Spinal cord (tissue), 10 donors: Measurements from ENCODE around the gene PRDX6. TPM values are rescaled to one million over a fixed set of nuclear protein-coding genes. Genes with fewer than 3 reads are reported as not detected.

ENCODE experiments used
- DNase-seq, 6 donors: peaks; one replicate each; pipeline versions ENCODE4 v3.0.0 to v3.0.0-alpha.2; 2013 to 2015; ENCODE audit warnings: low spot score in 6 of 6, low read depth in 4 of 6
- H3K27ac ChIP-seq: one replicate; pipeline ENCODE4 v1.5.1; 2013; ENCODE audit warnings: low read depth, low read length, control low read depth
- H3K27me3 ChIP-seq: one replicate; pipeline ENCODE4 v1.6.1; 2013; ENCODE audit warnings: low read length; ENCODE audit not compliant: control insufficient read depth, insufficient read depth
- H3K36me3 ChIP-seq: one replicate; pipeline ENCODE4 v1.6.1; 2013; ENCODE audit warnings: low read length; ENCODE audit not compliant: control insufficient read depth, insufficient read depth
- H3K4me1 ChIP-seq: one replicate; pipeline ENCODE4 v1.6.1; 2013; ENCODE audit warnings: low read length; ENCODE audit not compliant: control insufficient read depth, insufficient read depth
- H3K4me3 ChIP-seq: one replicate; pipeline ENCODE4 v1.5.1; 2013; ENCODE audit warnings: low read depth, low read length, control low read depth
- H3K9me3 ChIP-seq: one replicate; pipeline ENCODE4 v1.6.1; 2013; ENCODE audit warnings: low read length; ENCODE audit not compliant: control insufficient read depth, insufficient read depth
- WGBS: methylation state at CpG from one replicate; pipeline ENCODE4 v1.1.5; 2013; ENCODE audit warnings: missing lambda C conversion rate; ENCODE audit not compliant: insufficient coverage; 5-methylcytosine and 5-hydroxymethylcytosine counted together
- polyA plus RNA-seq, 2 donors: library from polyadenylated mRNA; unstranded; fragments of 120-200 nt; gene quantifications; one replicate each; pipeline ENCODE4 v1.2.1, GENCODE V29; 2013; ENCODE audit not compliant: insufficient read length in 2 of 2
- total RNA-seq, 2 donors: library from RNA; depleted of rRNA in 1 of 2; stranded (reverse); fragments of 120-200 nt in 1 of 2; fragments of >200 nt in 1 of 2; gene quantifications; one replicate each; pipeline versions ENCODE4 v1.2.3 to v1.2.4, GENCODE V29; 2013 to 2014
- donor health status: healthy.

Gene PRDX6
- total and polyA plus RNA-seq, 4 donors = 99.9 to 150 (median 139) TPM

GRCh38 chr1:173438675-173439074 lies 38.5 kb upstream of the PRDX6 start:
- H3K4me3 ChIP-seq = no peak overlapping the region
- DNase-seq = no peak
- WGBS = no CpG with 5 or more reads among the region's 2 CpGs
- H3K4me1 ChIP-seq = no peaks in the 10 kb centered on the region
- no peak overlapping the region for H3K27ac ChIP-seq
- no peaks in the 10 kb centered on the region for H3K36me3 ChIP-seq
- no peaks in the 10 kb centered on the region for H3K27me3 ChIP-seq
- no peaks in the 10 kb centered on the region for H3K9me3 ChIP-seq

GRCh38 chr1:173440430-173440829 lies 36.7 kb upstream of the PRDX6 start:
- H3K4me3 ChIP-seq = no peak overlapping the region
- no peak for DNase-seq
- no peaks in the 10 kb centered on the region for H3K27me3 ChIP-seq
- no peaks in the 10 kb centered on the region for H3K9me3 ChIP-seq
- no peak overlapping the region for H3K27ac ChIP-seq
- WGBS = no CpG with 5 or more reads among the region's 1 CpG
- H3K4me1 ChIP-seq = no peaks in the 10 kb centered on the region
- H3K36me3 ChIP-seq = no peaks in the 10 kb centered on the region

- H3K9me3 ChIP-seq = no peaks in the 10 kb centered on the region
- H3K4me1 ChIP-seq = no peaks in the 10 kb centered on the region
- H3K27me3 ChIP-seq = no peaks in the 10 kb centered on the region
- no peak overlapping the region for H3K4me3 ChIP-seq
- no peak overlapping the region for H3K27ac ChIP-seq
- DNase-seq = no peak
- no peaks in the 10 kb centered on the region for H3K36me3 ChIP-seq
- no CpG with 5 or more reads among the region's 1 CpG for WGBS
These were observed 32.4 kb upstream of the PRDX6 start for GRCh38 chr1:173444757-173445156.

GRCh38 chr1:173445164-173445563 lies 32.0 kb upstream of the PRDX6 start:
- Histone ChIP-seq H3K9me3 (no peaks in the 10 kb centered on the region), H3K36me3 (no peaks in the 10 kb centered on the region), H3K4me3 (no peak overlapping the region), H3K27me3 (no peaks in the 10 kb centered on the region), H3K27ac (no peak overlapping the region), H3K4me1 (no peaks in the 10 kb centered on the region)
- DNase-seq = no peak
- no CpG with 5 or more reads among the region's 2 CpGs for WGBS

- no peaks in the 10 kb centered on the region for H3K27me3 ChIP-seq
- H3K36me3 ChIP-seq = no peaks in the 10 kb centered on the region
- H3K4me3 ChIP-seq = no peak overlapping the region
- no peak for DNase-seq
- 93% methylated on average over 3 of the region's 3 CpGs for WGBS
- no peak overlapping the region for H3K27ac ChIP-seq
- H3K4me1 ChIP-seq = no peaks in the 10 kb centered on the region
- no peaks in the 10 kb centered on the region for H3K9me3 ChIP-seq
These were observed 31.5 kb upstream of the PRDX6 start for GRCh38 chr1:173445656-173446055.

- no peak overlapping the region for H3K4me3 ChIP-seq
- H3K9me3 ChIP-seq = no peaks in the 10 kb centered on the region
- no peaks in the 10 kb centered on the region for H3K36me3 ChIP-seq
- no CpG with 5 or more reads among the region's 1 CpG for WGBS
- H3K27ac ChIP-seq = no peak overlapping the region
- no peaks in the 10 kb centered on the region for H3K27me3 ChIP-seq
- no peak for DNase-seq
- H3K4me1 ChIP-seq = no peaks in the 10 kb centered on the region
These were observed 29.9 kb upstream of the PRDX6 start for GRCh38 chr1:173447224-173447623.

- Histone ChIP-seq H3K9me3 (no peaks in the 10 kb centered on the region), H3K4me3 (no peak overlapping the region), H3K36me3 (no peaks in the 10 kb centered on the region), H3K27me3 (no peaks in the 10 kb centered on the region), H3K4me1 (no peaks in the 10 kb centered on the region), H3K27ac (no peak overlapping the region)
- WGBS = no CpG with 5 or more reads among the region's 2 CpGs
- DNase-seq = no peak
These were observed 28.2 kb upstream of the PRDX6 start for GRCh38 chr1:173448945-173449344.

- H3K4me3 ChIP-seq = no peak overlapping the region
- H3K36me3 ChIP-seq = no peaks in the 10 kb centered on the region
- no peak for DNase-seq
- H3K27me3 ChIP-seq = no peaks in the 10 kb centered on the region
- H3K27ac ChIP-seq = no peak overlapping the region
- H3K4me1 ChIP-seq = no peaks in the 10 kb centered on the region
- 60% methylated on average over 1 of the region's 2 CpGs for WGBS
- no peaks in the 10 kb centered on the region for H3K9me3 ChIP-seq
These were observed 25.2 kb upstream of the PRDX6 start for GRCh38 chr1:173451981-173452380.

- H3K4me3 ChIP-seq = no peak overlapping the region
- H3K36me3 ChIP-seq = no peaks in the 10 kb centered on the region
- no peaks in the 10 kb centered on the region for H3K4me1 ChIP-seq
- DNase-seq = no peak
- H3K9me3 ChIP-seq = no peaks in the 10 kb centered on the region
- no peaks in the 10 kb centered on the region for H3K27me3 ChIP-seq
- H3K27ac ChIP-seq = no peak overlapping the region
These were observed 23.2 kb upstream of the PRDX6 start for GRCh38 chr1:173453982-173454381.

- WGBS = 71% methylated on average over 1 of the region's 4 CpGs
- H3K9me3 ChIP-seq = no peaks in the 10 kb centered on the region
- no peaks in the 10 kb centered on the region for H3K4me1 ChIP-seq
These were observed 22.1 kb upstream of the PRDX6 start for GRCh38 chr1:173454966-173455524.

More at GRCh38 chr1:173454966-173455524, 22.1 kb upstream of the PRDX6 start:
- no peak for DNase-seq
- Histone ChIP-seq H3K27me3 (no peaks in the 10 kb centered on the region), H3K4me3 (no peak overlapping the region), H3K27ac (no peak overlapping the region), H3K36me3 (no peaks in the 10 kb centered on the region)
